ENCODE measurements around the gene SLC7A9.
"Not testable (repeated sequence)": the region's sequence is repeated elsewhere in the genome, so short reads cannot be mapped to it uniquely, and the experiment has no call there.

Gene SLC7A9

DNA sequence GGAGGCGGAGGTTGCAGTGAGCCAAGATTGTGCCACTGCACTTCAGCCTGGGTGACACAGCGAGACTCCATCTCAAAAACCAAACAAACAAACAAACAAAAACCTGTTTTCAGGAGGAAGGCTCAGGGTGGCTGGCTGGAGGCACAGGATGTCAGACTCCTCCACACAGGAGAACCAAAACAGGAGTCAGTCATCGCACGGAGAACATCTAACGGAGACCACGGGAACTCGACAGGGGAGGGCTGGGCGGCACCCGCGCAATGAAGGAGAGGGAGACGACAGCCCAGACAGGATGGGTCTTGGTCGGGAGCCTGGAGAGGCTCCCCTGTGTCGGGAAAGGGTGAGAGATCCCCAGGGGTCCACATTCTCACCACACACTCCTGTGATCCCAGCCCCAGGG is 20.8 kb upstream of the SLC7A9 start:
- peaks cover 2% of the 10 kb centered on the region for H3K9me3 ChIP-seq (ENCODE audit: severe bottlenecking)
- H3K27ac ChIP-seq, result no peak overlapping the region
- H3K36me3 ChIP-seq, result no peaks in the 10 kb centered on the region
- TF ChIP-seq, protein P1, sequence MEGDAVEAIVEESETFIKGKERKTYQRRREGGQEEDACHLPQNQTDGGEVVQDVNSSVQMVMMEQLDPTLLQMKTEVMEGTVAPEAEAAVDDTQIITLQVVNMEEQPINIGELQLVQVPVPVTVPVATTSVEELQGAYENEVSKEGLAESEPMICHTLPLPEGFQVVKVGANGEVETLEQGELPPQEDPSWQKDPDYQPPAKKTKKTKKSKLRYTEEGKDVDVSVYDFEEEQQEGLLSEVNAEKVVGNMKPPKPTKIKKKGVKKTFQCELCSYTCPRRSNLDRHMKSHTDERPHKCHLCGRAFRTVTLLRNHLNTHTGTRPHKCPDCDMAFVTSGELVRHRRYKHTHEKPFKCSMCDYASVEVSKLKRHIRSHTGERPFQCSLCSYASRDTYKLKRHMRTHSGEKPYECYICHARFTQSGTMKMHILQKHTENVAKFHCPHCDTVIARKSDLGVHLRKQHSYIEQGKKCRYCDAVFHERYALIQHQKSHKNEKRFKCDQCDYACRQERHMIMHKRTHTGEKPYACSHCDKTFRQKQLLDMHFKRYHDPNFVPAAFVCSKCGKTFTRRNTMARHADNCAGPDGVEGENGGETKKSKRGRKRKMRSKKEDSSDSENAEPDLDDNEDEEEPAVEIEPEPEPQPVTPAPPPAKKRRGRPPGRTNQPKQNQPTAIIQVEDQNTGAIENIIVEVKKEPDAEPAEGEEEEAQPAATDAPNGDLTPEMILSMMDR (IDR thresholded peaks at IDR 0.05; ENCODE audit: low read depth, low read length), result no peak
- DNase-seq, result no peak
- H3K4me3 ChIP-seq (ENCODE audit: low read depth, low read length), result no peak overlapping the region
- no peaks in the 10 kb centered on the region for H3K27me3 ChIP-seq (ENCODE audit: insufficient read depth, low read depth, severe bottlenecking)

DNA sequence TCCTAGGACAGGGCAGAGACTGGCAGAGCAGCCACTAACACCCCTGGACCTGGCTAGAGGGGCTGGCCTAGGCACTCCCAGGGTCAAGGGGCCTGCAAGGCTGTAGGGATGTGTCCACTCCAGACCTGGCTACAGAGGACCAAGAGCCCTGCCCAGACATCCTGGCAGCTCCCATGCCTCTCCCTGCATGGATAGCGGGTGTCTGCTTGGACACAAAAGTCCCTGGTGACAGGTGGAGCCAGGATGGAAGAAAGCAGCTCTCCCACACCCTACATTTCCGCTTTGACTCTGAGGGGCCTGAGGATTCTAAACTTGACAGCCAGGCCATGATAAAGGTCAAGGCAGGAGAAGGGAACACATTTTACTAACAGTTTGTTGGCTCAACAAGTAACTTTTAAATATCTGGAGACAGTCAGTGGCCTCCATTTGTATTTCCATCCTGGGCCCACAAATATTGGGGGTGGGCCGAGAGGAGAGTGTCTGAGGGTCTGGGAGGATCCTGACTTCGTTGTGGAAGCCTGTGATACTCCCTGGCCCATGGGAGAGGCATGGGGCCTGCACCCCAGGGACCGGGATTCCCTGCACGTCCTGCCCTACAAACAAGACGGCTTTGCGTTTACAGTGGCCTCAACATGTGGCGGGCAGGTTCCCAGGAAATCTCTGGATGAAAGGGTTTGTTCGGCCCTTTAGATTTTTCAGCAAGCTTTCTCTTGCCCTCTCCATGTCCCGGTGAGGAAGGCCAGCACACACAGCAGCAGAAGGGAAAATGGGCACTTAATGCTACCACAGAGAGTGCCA is 19.8 kb upstream of the SLC7A9 start:
- Histone ChIP-seq H3K36me3 (no peaks in the 10 kb centered on the region), H3K9me3 (ENCODE audit: severe bottlenecking) (peaks cover 2% of the 10 kb centered on the region), H3K27ac (no peak overlapping the region), H3K27me3 (ENCODE audit: insufficient read depth, low read depth, severe bottlenecking) (no peaks in the 10 kb centered on the region), H3K4me3 (ENCODE audit: low read depth, low read length) (no peak overlapping the region)
- DNase-seq, result no peak
- TF ChIP-seq, protein P1 (IDR thresholded peaks at IDR 0.05; ENCODE audit: low read depth, low read length), result no peak

DNA sequence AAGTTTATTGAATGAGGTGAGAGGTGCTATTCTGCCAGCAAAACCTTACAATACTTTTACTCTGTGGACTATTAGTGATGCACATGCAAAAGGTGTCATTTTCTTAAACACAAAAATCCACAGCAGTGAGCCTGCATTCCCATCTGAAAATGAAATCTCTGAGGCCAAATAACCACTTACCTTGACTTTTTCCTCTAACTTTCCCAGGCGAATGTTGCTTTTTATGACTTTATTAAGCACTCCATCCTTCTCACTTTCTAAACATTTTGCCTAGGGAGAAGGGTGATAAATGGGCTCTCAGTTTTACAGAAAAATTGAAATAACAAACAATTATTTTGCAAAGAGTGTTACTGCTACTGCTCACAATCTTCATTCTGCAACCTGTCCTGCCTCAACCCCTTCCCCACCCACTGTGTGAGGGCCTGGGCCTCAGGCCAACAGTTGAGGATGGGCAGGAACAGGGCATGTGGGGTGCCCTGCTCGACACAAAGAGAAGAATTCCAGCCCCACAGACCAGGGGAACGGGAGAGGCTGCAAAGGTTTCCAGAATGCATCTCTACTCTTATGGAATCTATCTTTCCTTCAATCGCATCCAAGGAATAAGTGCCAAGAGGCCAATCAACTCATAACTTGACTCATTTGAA is 18.1 kb upstream of the SLC7A9 start:
- Histone ChIP-seq H3K9me3 (ENCODE audit: severe bottlenecking) (peaks cover 2% of the 10 kb centered on the region), H3K36me3 (no peaks in the 10 kb centered on the region), H3K4me3 (ENCODE audit: low read depth, low read length) (no peak overlapping the region), H3K27ac (no peak overlapping the region), H3K27me3 (ENCODE audit: insufficient read depth, low read depth, severe bottlenecking) (no peaks in the 10 kb centered on the region)
- TF ChIP-seq, protein P1 (IDR thresholded peaks at IDR 0.05; ENCODE audit: low read depth, low read length), result no peak
- DNase-seq, result no peak

DNA sequence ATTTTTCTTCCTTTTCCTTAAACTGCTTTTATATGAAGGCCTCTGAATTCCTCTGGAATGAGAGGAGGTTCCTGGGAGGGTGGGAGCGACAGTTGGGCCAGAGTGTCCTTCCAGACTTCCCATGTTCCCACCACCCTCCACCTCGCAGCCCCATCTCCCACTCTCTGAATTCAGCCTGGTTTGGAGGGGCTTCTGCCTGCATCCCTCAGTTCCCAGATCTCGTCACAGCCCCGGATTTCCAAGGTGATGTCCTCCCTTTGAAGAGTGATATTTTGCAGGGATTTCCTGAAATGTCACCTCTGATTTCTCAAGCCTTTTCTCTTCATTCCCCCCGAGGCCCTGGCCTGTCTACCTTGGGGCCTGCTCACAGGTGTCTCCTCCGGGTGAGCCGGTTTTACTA is 16.7 kb upstream of the SLC7A9 start:
- no peak overlapping the region for H3K27ac ChIP-seq
- TF ChIP-seq, protein P1 (IDR thresholded peaks at IDR 0.05; ENCODE audit: low read depth, low read length), result no peak
- no peak overlapping the region for H3K4me3 ChIP-seq (ENCODE audit: low read depth, low read length)
- H3K36me3 ChIP-seq, result no peaks in the 10 kb centered on the region
- H3K27me3 ChIP-seq (ENCODE audit: insufficient read depth, low read depth, severe bottlenecking), result no peaks in the 10 kb centered on the region
- DNase-seq, result no peak
- H3K9me3 ChIP-seq (ENCODE audit: severe bottlenecking), result no peaks in the 10 kb centered on the region

DNA sequence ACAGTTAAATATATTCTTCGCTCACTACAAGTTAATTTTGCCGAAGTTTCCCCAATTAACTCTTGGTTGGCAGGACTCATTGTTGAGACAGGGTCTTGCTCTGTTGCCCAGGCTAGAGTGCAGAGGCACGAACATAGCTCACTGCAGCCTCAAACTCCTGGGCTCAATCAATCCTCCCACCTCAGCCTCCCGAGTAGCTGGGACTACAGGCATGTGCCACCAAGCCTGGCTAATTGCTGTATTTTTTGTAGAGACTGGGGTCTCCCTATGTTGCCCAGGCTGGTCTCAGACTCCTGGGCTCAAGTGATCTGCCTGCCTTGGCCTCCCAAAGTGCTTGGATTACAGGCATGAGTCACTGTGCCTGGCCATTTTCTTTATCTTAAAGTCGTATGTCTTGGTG is 15.7 kb upstream of the SLC7A9 start:
- DNase-seq; H3K4me3 ChIP-seq (ENCODE audit: low read depth, low read length); H3K27ac ChIP-seq; H3K36me3 ChIP-seq; H3K9me3 ChIP-seq (ENCODE audit: severe bottlenecking); H3K27me3 ChIP-seq (ENCODE audit: insufficient read depth, low read depth, severe bottlenecking): not testable (repeated sequence)

DNA sequence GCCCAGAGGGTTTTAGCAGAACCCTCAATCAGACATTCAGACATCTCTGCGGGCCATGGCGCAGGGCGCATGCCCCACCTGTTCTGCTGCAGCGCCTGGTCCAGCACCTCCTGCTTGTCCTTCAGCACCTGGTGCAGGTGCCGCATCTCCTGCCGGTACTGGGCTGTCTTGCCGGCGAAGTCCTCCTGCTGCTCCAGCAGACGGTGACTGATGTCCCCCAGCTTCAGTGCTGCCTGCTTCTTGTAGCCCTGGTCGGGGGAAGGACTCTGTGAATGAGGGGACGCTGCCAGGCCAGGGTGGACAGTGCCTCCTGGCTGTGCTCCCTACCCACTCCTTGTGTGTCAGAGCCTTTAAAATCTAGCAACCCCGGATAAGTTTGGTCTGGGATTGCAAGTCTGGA is 12.2 kb upstream of the SLC7A9 start:
- DNase-seq, result no peak
- Histone ChIP-seq H3K27me3 (ENCODE audit: insufficient read depth, low read depth, severe bottlenecking) (no peaks in the 10 kb centered on the region), H3K27ac (no peak overlapping the region), H3K36me3 (no peaks in the 10 kb centered on the region), H3K4me3 (ENCODE audit: low read depth, low read length) (no peak overlapping the region), H3K9me3 (ENCODE audit: severe bottlenecking) (no peaks in the 10 kb centered on the region)
- TF ChIP-seq, protein P1 (IDR thresholded peaks at IDR 0.05; ENCODE audit: low read depth, low read length), result no peak
